ENCODE measurements around the gene TEKT5.
"Not testable (repeated sequence)": the region's sequence is repeated elsewhere in the genome, so short reads cannot be mapped to it uniquely, and the experiment has no call there.

TEKT5 gene

DNA sequence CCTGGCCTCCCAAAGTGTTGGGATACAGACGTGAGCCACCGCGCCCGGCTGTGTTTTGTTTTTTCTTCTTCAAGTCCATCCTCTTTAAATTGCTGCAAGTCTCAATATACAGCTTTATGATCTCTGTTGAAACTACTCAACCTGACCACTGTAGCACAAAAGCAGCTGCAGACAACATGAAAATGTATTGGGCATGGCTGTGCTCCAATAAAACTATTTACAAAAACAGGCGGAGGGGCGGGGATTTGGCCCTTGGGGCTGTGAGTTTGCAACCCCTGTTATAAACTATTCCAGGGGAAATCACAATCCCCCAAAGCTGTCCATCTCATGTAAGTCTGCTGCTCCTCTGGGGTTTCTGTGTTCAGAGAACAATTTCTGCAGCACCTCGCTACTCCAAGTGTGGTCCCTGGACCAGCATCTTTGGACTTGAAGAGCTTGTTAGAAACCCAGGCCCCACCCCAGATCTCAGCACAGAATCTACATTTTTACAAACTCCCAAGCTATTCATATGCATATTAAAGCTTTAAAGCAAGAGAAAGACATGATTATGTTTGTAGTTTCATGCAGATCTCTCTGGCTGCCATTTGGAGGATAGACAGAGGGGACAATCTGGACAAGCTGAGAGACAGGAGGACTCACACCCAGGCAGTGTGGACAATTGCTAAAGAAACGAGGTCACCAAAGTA is 33.6 kb downstream of the TEKT5 start:
- no peak for DNase-seq (ENCODE audit: low read depth in 4 of 4, low spot score in 1 of 4)

DNA sequence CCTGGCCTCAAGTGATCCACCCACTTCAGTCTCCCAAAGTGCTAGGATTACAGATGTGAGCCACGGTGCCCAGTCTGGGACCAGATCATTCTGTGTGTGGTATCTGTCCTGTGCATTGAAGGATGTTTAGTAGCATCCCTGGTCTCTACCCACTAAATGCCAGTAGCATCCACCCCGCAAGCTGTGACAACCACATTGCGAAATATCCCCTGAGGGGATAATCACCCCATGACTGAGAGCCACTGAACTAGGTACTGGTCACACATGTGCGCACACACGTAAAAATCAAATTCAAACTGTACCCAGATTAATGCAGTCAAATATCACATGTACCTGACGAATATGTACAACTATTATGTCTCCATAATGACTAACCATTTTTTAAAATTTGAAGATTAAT is 35.8 kb downstream of the TEKT5 start:
- no peak for DNase-seq (ENCODE audit: low read depth in 4 of 4, low spot score in 1 of 4)

DNA sequence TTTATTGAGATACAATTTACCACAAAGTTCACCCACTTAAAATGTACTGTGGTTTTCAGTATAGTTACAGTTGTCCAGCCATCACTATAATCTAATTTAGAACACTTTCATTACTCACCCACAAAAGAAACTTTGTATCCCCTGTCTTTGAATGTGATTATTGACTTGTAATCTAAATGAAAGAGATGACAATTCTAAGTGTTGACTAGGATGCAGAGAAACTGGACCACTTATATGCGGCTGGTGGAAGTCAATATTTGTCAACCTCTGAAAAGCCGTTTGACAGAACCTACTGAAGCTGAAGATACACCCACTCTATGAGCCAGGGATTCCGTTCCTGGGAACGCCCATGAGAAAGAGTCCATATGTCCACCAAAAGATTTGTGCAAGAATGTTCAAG is 36.8 kb downstream of the TEKT5 start:
- DNase-seq (ENCODE audit: low read depth in 4 of 4, low spot score in 1 of 4), result no peak

DNA sequence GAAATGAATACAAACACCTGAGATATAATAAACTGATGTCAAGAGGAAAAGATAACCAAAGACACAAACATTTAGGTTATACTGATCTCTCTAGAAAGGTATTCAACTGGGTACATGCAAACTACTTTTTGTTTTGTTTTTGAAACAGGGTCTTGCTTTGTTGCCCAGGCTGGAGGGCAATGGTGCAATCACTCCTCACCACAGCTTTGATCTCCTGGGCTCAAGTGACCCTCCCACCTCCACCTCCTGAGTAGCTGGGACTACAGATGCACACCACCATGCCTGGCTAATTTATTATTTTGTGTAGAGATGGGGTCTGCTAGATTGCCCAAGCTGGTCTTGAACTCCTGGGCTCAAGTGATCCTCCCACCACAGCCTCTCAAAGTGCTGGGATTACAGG is 38.1 kb downstream of the TEKT5 start:
- DNase-seq (ENCODE audit: low read depth in 4 of 4, low spot score in 1 of 4), result no peak

DNA sequence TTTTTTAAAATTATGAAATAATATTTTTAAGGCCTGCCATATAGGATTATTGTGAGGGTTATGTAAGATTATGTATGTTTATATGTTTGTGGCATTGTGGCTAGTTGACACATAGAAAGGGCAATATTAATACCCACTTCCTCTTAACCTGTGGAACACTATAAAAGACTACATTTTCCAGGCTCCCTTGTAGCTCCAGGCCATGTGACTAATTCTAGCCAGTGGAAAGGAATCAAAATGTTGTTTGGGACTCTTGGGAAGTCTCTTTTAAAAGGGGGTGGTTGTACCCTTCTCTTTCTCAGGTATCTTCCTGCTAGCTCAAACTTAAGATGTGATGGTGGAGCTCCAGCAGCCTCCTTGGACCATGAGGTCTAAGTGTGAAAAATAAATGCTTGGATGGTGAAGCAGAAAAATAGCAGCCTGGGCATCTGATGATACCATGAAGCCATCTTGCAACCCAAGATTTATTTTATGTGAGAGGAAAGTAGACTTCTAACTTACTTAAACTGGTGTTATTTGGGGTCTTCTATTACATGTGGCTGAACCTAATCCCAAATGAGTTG is 39.2 kb downstream of the TEKT5 start:
- DNase-seq (ENCODE audit: low read depth in 4 of 4, low spot score in 1 of 4), result no peak

DNA sequence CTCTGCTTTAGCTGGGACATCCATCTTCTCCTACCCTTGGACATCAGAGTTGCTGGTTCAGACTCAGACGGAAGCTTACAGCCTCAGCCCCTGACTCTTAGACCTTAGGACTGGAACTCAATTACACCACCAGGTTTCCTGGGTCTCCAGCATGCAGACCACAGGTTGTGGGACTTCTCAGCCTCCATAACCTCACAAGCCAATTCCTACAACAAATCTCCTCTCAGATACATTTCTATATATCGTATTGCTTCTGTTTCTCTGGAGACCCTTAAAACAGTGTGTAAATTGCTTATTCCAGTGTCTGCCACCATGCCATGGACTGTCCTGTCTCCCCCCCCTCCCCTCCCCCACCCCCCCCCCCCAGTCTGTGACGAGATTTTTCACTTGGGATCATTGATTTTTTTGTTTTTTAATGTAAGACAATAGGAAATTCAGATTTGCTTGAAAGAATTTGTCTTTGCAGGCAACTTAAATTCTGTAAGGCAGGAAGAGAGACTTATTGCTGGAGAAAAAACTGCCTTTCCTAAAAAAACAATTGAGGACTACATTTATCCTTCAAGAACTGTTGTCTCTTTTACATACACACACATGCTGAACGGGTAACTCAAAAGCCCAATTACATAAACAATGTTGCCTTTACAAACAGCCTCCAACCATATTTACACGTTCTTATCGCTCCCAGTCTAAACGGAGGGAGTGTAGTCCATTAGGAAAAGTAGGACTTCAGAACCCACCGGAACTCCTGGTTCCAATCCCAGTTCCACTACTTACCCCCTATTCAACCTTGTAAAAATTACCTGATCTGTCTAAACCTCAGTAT is 39.9 kb downstream of the TEKT5 start:
- no peak for DNase-seq (ENCODE audit: low read depth in 4 of 4, low spot score in 1 of 4)

DNA sequence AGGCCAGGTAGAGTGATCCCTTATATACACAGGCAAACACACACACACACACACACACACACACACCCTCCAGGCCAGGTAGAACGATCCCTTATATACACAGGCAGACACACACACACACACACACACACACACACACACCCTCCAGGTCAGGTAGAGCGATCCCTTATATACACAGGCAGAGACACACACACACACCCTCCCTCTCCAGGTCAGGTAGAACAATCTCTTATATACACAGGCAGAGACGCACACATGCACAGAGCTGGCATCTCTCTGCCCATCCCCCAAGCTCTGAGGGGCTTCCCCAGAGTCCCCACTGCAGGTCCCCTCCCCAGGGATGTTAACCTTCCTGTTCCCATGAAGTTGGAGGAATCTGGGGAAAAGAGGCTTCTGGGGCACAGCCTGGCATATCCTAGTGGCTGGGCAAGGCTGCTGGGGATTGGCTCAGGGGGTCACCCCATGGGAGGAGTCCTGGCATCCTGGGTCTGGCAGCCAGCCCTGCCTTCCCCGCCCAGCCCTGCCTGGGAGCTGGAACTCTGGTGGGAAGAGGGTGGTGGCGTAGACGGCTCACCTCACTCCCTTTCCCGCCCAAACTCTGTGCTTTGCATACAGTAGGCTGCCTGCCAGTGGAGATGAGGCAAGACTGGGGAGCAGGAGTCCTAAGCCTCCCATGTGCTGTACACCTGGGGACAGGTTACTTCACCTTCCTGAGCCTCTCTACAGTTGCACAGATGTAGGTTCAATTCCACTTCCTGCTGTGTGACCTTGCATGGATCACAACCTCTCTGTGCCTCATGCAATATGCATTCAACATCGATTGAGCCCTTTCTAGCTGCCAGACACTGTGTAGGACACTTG is 41.8 kb downstream of the TEKT5 start:
- DNase-seq (ENCODE audit: low read depth in 4 of 4, low spot score in 1 of 4), result no peak

DNA sequence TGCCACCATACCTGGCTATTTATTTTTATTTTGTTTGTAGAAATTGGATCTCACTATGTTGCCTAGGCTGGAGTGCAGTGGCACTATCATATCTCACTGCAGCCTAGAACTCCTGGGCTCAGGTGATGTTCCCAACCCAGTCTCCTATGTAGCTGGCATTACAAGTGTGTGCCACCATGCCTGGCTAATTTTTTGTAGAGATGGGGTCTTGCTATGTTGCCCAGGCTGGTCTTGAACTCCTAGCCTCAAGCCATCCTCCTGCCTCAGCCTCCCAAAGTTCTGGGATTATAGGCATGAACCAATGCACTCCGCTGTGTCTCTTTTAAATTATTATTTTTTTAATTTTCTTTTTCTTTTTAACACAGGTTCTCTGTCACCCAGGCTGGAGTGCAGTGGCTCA is 45.6 kb downstream of the TEKT5 start:
- DNase-seq (ENCODE audit: low read depth in 4 of 4, low spot score in 1 of 4), result not testable (repeated sequence)

DNA sequence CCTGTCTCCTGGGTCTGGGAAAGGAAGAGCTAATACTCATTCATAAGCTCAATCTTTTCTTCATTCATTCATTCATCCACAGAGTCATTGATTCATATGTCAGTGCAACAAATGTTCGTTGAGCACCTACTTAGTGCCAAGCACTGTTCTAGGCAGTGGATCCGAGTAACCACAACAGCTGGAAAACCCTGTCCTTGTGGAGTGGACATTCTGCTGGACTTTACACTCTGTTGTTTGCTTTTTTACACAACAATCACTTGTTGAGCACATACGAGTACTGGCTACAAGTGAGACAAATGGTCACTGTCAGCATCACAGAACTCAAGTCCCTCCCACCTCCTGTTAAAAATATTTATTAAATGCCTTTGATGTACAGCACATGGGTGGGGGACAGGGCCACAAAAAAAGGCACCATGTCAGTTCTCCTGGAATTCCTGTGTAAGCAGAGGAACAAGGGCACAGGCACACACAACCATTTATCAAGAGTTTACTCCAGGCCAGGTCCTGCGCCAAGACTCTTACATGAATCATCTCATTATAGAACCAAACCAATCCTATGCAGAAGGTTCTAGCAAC is 46.9 kb downstream of the TEKT5 start:
- no peak for DNase-seq (ENCODE audit: low read depth in 4 of 4, low spot score in 1 of 4)

DNA sequence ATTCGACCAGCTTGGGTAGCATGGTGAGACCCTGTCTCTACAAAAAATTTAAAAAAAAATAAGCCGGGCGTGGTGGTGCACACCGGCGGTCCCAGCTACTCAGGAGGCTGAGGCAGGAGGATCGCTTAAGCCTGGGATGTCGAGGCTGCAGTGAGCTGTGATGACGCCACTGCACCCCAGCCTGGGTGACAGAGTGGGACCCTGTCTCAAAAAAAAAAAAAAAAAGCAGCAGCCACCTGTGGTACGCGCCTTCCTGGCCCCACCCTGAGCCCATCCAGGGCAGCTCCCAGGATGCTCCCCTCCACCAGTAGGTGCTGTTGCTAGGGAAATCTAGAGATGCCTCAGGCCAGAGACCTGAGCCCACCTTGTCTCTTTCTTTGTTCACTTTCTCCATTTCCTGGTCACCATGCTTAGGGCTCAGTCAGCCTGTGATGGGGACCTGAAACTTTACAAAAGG is 47.4 kb downstream of the TEKT5 start:
- no peak for DNase-seq (ENCODE audit: low read depth in 4 of 4, low spot score in 1 of 4)

DNA sequence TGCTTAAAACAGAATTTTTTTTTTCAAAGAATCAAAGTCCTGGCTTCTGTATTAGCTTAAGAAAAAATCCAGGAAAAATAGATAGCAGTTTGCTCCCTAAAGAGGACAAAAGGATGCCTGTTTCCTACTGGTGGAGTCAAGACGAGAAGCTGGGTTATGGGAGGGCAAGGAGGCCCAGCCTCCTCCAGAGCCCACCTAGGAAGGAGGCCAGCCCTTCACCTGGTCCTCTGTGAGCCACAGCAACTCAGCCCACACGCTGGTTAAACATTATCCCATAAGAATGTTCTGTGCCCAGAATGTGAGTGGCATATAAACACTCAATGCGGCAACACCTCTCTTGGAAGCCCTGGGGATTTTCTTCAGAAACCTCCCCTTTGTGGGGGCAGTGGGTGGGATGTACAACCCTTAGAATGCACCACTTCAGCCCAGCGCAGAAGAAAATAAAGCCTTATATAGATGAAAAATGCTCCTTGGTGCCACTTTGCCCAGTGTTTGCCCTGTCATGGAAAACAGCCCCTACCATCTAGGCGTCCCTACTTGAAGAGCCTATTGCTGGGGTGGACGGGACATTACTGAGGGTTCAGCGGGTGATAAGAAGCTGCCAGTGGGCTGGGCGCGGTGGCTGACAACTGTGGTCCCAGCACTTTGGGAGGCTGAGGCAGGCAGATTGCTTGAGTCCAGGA is 48.0 kb downstream of the TEKT5 start:
- no peak for DNase-seq (ENCODE audit: low read depth in 4 of 4, low spot score in 1 of 4)

DNA sequence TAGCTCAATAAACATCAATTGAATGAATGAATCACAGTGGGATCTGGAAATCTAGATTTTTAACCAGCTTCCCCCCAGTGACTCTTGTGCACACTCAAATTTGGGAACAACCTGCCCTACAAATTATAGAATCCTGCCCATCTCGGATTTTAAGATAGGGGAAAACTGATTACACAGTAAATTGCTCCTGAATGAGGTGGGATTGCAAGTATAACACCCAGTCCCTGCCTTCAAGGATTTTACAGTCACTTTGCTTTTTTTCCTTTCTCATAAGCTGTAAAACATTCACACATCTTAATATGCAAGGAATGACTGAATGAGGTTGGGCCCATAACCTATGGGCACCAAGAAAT is 48.5 kb downstream of the TEKT5 start:
- no peak for DNase-seq (ENCODE audit: low read depth in 4 of 4, low spot score in 1 of 4)

DNA sequence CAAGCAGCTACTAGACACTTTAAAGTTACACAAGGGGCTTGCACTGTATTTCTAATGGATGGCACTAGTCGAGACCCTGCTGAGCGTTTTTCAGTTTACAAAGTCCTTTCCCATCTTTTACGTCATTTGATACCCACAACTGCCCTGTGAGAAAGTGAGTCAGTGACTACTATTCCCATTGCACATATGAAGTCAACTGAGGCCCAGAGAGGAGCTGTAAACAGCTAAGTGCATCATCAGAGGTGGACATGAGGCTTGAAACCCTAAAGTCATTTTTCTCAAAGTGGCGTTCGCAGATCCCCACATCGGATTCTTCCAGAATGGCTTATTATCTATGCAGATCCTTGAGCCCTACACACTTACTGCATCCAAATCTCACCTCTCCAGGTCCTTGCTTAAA is 50.6 kb downstream of the TEKT5 start:
- DNase-seq (ENCODE audit: low read depth in 4 of 4, low spot score in 1 of 4), result no peak

DNA sequence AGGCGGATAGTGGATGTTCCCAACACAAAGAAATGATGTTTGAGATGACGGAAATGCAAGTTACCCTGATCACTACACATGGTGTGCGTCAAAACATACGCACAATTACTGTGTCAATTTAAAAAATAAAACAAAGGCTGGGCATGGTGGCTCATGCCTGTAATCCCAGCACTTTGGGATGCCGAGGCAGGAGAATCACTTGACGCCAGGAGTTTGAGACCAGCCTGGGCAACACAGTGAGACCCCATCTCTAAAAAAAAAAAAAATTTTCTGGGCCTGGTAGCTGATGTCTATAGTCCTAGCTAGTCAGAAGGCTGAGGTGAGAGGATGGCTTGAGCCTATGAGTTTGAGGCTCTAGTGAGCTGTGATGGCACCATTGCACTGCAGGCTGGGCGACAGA is 51.8 kb downstream of the TEKT5 start:
- no peak for DNase-seq (ENCODE audit: low read depth in 4 of 4, low spot score in 1 of 4)

DNA sequence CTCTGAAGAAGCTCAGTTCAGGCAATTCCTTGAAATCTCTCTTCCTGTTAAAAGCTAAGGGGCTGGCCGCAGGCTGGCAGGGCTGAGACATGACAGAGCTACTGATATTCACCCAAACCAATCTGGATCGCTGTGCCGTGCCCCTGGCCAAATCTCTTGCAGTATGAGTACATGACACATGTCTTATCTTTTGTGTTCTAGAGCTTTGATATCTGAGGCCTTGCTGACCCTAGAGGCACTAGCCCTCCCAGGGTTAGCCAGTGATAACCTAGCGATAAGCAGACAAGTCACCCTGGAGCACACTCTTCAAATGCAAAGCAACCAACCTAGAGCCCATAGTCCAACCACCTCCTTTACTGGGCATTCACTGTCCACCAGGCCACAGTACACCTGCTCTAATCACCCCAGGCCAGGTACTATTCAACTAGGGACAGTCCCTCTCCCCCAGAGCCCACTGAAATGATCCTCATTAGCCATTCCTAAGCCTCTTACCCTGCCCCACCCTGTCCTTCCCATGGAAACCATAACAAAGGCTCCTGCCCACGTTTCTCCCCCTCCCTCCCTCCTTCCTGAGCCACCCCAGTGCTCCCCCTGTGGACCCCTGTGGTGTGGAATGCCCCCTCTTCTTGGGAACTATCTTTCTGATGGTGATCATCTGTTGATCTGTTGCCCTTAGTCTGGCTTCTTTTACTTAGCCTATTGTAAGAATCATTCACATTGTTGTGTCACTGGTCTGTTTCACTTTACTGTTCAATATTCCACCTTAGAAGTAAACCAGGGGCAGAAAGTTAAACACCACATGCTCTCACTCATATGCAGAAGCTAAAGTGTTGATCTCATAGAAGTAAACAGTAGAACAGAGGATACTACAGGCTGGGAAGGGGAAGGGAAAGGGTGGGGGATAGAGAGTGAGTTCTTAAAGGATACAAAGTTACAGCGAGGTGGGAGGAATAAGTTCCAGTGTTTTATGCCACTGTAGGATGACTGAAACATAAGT is 52.5 kb downstream of the TEKT5 start:
- DNase-seq (ENCODE audit: low read depth in 4 of 4, low spot score in 1 of 4), result no peak

DNA sequence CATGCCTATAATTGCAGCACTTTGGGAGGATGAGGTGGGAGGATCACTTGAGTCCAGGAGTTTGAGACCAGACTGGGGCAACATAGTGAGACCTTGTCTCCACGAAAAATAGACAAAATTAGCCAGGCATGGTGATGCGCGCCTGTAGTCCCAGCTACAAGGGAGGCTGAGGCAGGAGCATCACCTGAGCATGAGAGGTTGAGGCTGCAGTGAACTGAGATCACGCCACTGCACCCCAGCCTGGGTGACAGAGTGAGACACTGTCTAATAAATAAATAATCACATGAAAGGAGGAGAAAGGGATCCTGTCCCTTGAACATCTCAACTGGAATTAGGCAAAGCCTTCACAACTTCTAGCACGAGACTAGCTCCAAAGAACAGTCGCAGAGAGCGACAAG is 53.2 kb downstream of the TEKT5 start:
- DNase-seq (ENCODE audit: low read depth in 4 of 4, low spot score in 1 of 4), result no peak

DNA sequence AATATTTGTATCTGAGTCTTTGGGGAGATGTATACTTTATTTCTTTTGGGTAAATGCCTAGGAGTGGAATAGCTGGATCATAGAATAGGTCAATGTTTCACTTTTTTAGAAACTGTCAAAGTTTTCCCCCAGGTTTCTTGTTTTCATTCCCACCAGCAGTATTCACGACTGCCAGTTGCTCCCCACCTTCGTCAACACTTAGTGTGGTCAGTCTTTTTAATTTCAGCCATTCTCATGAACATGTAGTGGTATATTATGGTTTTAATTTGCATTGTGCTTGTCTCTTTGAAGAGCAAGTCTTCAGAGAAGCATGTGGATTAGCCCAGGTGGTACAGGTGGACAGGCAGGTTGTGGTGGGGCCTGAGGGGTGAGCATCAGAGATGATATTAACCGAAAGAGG is 53.8 kb downstream of the TEKT5 start:
- no peak for DNase-seq (ENCODE audit: low read depth in 4 of 4, low spot score in 1 of 4)

DNA sequence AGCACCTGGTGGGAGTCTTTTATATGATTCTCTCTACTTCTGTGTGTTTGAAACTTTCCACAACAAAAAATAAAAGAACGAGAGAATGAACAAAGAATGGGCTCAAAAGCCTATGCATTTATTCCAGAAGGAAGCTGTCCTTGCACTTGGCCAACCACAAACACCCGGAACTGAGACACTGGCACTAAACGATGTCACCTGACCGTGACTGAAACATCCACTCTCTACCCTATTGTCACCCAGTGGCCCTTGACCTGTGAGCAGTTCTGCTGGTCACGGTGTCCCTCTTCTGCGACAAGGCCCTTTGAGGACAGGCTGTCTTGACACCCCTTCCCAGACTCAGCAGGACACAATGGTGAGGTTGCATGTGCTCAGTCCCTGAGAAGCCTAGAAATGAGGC is 56.6 kb downstream of the TEKT5 start:
- no peak for DNase-seq (ENCODE audit: low read depth in 4 of 4, low spot score in 1 of 4)

DNA sequence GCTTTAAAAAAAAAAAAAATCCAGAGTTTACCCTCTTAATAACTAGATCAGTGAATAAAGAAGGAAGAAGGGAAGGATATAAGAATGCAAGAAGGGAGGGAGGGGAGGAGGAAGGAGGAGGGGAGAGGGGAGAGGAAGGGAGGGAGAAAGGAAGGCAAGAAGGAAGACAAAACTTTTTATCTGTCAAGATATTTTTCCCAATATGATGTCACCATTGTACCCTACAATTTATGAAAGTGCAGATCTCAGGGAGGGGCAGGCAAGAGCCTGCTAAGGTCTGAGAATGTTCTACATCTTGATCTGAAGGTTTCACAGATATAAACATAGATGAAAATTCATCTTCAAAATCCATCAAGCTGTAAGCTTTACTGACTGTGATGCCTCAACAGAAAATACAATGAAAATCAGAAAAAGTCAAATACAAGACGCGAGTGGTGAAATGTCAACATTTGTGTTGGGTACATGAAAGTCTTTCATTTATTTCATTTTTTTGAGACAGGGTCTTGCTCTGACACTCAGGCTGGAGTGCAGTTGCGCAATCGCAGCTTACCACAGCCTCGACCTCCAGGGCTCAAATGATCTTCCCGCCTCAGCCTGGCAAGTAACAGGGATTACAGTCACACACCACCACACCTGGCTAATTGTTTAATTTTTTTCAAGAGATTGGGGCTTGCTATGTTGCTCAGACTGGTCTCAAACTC is 57.2 kb downstream of the TEKT5 start:
- DNase-seq (ENCODE audit: low read depth in 4 of 4, low spot score in 1 of 4), result no peak
